HCT116 (cell line): ENCODE data around the gene ACADVL. TPM values are rescaled to one million over a fixed set of nuclear protein-coding genes. Genes with fewer than 3 reads are reported as not detected.

Experiments used
- ATAC-seq: fragments of 200-7000 bp; cut with Tn5 transposase; 2 replicates; pipeline ENCODE4 v1.9.1; 2020; ENCODE audit warnings: mild to moderate bottlenecking, moderate library complexity
- BruUV-seq: library from RNA; stranded (reverse); fragments of 400-500 nt; replicated peaks from 2 replicates; lab custom pipeline; 2021; lab: Mats Ljungman, UMichigan
- CTCF ChIA-PET: fragments of 300-600 bp; sonication (Branson Sonifier 250); formaldehyde crosslinking; loops from one replicate; lab custom pipeline; 2021; ENCODE audit warnings: antibody characterized with exemption; lab: Charles Lee
- POLR2A ChIA-PET: fragments of 300-600, 350-600 bp; sonication (Branson Sonifier 250); formaldehyde crosslinking; loops from one replicate; lab custom pipeline; 2021; ENCODE audit warnings: antibody characterized with exemption; lab: Charles Lee
- RAD21 ChIA-PET, 2 experiments: fragments of 300-600 bp; sonication (Branson Sonifier 250); formaldehyde crosslinking; loops; one replicate each; lab custom pipeline; 2023; ENCODE audit warnings: low total read pairs in 2 of 2; ENCODE audit not compliant: uncharacterized antibody in 2 of 2, unreplicated experiment in 2 of 2, low non-redundant PET in 1 of 2; lab: Charles Lee
- DNase-seq: peaks from one replicate; pipeline ENCODE4 v3.0.0-alpha.2; 2010; ENCODE audit warnings: low read depth, low spot score
- H2AFZ ChIP-seq: fragments of 200-600 bp; shearing (Covaris generic), sonication (generic); 2 replicates; pipeline ENCODE4 v1.6.1; 2017; ENCODE audit warnings: low read depth, mixed run types, mixed read lengths, antibody characterized with exemption, low read length; ENCODE audit not compliant: poor library complexity, severe bottlenecking
- H3K27ac ChIP-seq: 2 replicates; pipeline ENCODE4 v1.5.1; 2012; ENCODE audit warnings: low read depth, low read length
- H3K27me3 ChIP-seq: fragments of 200-600 bp; sonication (generic); 2 replicates; pipeline ENCODE4 v1.6.1; 2016; ENCODE audit warnings: mixed run types, low read length, mixed read lengths; ENCODE audit not compliant: insufficient read depth
- H3K36me3 ChIP-seq, 2 experiments: fragments of 200-500 bp in 1 of 2; fragments of 200-600 bp in 1 of 2; sonication (Bioruptor generic) in 1 of 2; sonication (generic) in 1 of 2; 2 replicates each; pipeline versions ENCODE4 v1.5.1 to v1.6.1; 2014 to 2016; ENCODE audit warnings: low read length in 2 of 2, inconsistent platforms in 1 of 2, mixed read lengths in 1 of 2, mixed run types in 1 of 2; ENCODE audit not compliant: insufficient read depth in 2 of 2, control insufficient read depth in 1 of 2
- H3K4me1 ChIP-seq, 2 experiments: fragments of 200-600 bp in 1 of 2; sonication (generic) in 1 of 2; 2 replicates each; pipeline versions ENCODE4 v1.5.1 to v1.6.1; 2012 to 2017; ENCODE audit warnings: low read length in 2 of 2, inconsistent platforms in 1 of 2, mild to moderate bottlenecking in 1 of 2, mixed read lengths in 1 of 2, mixed run types in 1 of 2, moderate library complexity in 1 of 2; ENCODE audit not compliant: insufficient read depth in 2 of 2, control insufficient read depth in 1 of 2
- H3K4me2 ChIP-seq: fragments of 200-600 bp; sonication (generic); 2 replicates; pipeline ENCODE4 v1.6.1; 2017; ENCODE audit warnings: mixed run types, low read length, mixed read lengths
- H3K4me3 ChIP-seq, 2 experiments: fragments of 200-600 bp in 1 of 2; sonication (generic) in 1 of 2; replicated peaks in 1 of 2; 2 replicates each; pipeline ENCODE4 v1.5.1; 2011 to 2016; ENCODE audit warnings: low read length in 2 of 2, control low read depth in 1 of 2, low read depth in 1 of 2, mild to moderate bottlenecking in 1 of 2, mixed read lengths in 1 of 2, mixed run types in 1 of 2
- H3K79me2 ChIP-seq: fragments of 200-600 bp; sonication (generic); 2 replicates; pipeline ENCODE4 v1.6.1; 2017; ENCODE audit warnings: mild to moderate bottlenecking, mixed run types, low read length, moderate library complexity, mixed read lengths; ENCODE audit not compliant: insufficient read depth
- H3K9ac ChIP-seq: fragments of 200-600 bp; sonication (generic); 2 replicates; pipeline ENCODE4 v1.6.1; 2016; ENCODE audit warnings: low read length, mixed read lengths
- H3K9me2 ChIP-seq: fragments of 200-600 bp; sonication (generic), shearing (Covaris generic); 2 replicates; pipeline ENCODE4 v1.6.1; 2017; ENCODE audit warnings: mixed run types, mild to moderate bottlenecking, moderate library complexity; ENCODE audit not compliant: insufficient read depth
- H3K9me3 ChIP-seq, 2 experiments: fragments of 200-500 bp in 1 of 2; fragments of 200-600 bp in 1 of 2; sonication (Bioruptor generic) in 1 of 2; sonication (generic) in 1 of 2; 2 replicates each; pipeline ENCODE4 v1.6.1; 2014 to 2017; ENCODE audit warnings: low read length in 2 of 2, mixed read lengths in 2 of 2, inconsistent platforms in 1 of 2, low read depth in 1 of 2, mild to moderate bottlenecking in 1 of 2, mixed run types in 1 of 2, moderate library complexity in 1 of 2; ENCODE audit not compliant: control insufficient read depth in 1 of 2, insufficient read depth in 1 of 2
- H4K20me1 ChIP-seq: fragments of 200-600 bp; sonication (generic), shearing (Covaris generic); 2 replicates; pipeline ENCODE4 v1.6.1; 2017; ENCODE audit warnings: mixed run types, mild to moderate bottlenecking, moderate library complexity; ENCODE audit not compliant: insufficient read depth
- CBX3 ChIP-seq: IDR thresholded peaks from 2 replicates; pipeline ENCODE4 v1.6.1; 2012; ENCODE audit warnings: low read depth
- ELF1 ChIP-seq: IDR thresholded peaks from 2 replicates; pipeline ENCODE4 v1.6.1; 2012; ENCODE audit warnings: low read depth, borderline replicate concordance
- EZH2 ChIP-seq: fragments of 200-600 bp; sonication (generic); IDR thresholded peaks from 2 replicates; pipeline ENCODE4 v1.6.1; 2017; ENCODE audit warnings: antibody characterized with exemption, mixed run types
- EZH2phosphoT487 ChIP-seq: fragments of 200-600 bp; IDR thresholded peaks from 2 replicates; pipeline ENCODE4 v1.6.1; 2018; ENCODE audit warnings: antibody characterized with exemption, borderline replicate concordance
- FOSL1 ChIP-seq: IDR thresholded peaks from 2 replicates; pipeline ENCODE4 v1.6.1; 2012; ENCODE audit warnings: low read depth
- JUND ChIP-seq: IDR thresholded peaks from 2 replicates; pipeline ENCODE4 v1.6.1; 2012
- POLR2A ChIP-seq: IDR thresholded peaks from 2 replicates; pipeline ENCODE4 v1.7.0; 2011; ENCODE audit warnings: borderline replicate concordance; ENCODE audit not compliant: insufficient read depth, insufficient read length; ENCODE audit errors: extremely low read depth
- RAD21 ChIP-seq: IDR thresholded peaks from 2 replicates; pipeline ENCODE4 v1.6.1; 2012; ENCODE audit warnings: low read depth, mild to moderate bottlenecking
- SIN3A ChIP-seq: IDR thresholded peaks from 2 replicates; pipeline ENCODE4 v1.6.1; 2012; ENCODE audit warnings: low read depth
- SP1 ChIP-seq: IDR thresholded peaks from 2 replicates; pipeline ENCODE4 v1.6.1; 2012; ENCODE audit warnings: low read depth
- SRF ChIP-seq: IDR thresholded peaks from 2 replicates; pipeline ENCODE4 v1.6.1; 2012; ENCODE audit warnings: low read depth
- TCF7L2 ChIP-seq: IDR thresholded peaks from 2 replicates; pipeline ENCODE4 v1.7.0; 2011; ENCODE audit warnings: borderline replicate concordance, inconsistent platforms; ENCODE audit not compliant: insufficient read depth, insufficient read length; ENCODE audit errors: extremely low read depth
- YY1 ChIP-seq: IDR thresholded peaks from 2 replicates; pipeline ENCODE4 v1.6.1; 2011; ENCODE audit warnings: low read length, low read depth, moderate library complexity, mild to moderate bottlenecking; ENCODE audit not compliant: insufficient replicate concordance; ENCODE audit errors: extremely low read depth
- ZNF274 ChIP-seq: fragments of 200-500 bp; sonication (Bioruptor generic); IDR thresholded peaks from 2 replicates; pipeline ENCODE4 v1.6.1; 2014; ENCODE audit warnings: mild to moderate bottlenecking, low read depth, low read length, inconsistent platforms
- intact Hi-C: fragments of 100-400 bp; cut with micrococcal nuclease; formaldehyde crosslinking; loops from 2 replicates; pipeline ENCODE4 v1.10.0; 2022
- total RNA-seq: library from RNA; stranded (reverse); gene quantifications from one replicate; pipeline ENCODE4 v1.2.1, GENCODE V29; 2021; ENCODE audit not compliant: unreplicated experiment
- TF ChIP-seq, protein P1 (sequence below): IDR thresholded peaks from 2 replicates; pipeline ENCODE4 v1.6.1; 2012; ENCODE audit warnings: low read depth
- TF ChIP-seq, protein P2 (sequence below): IDR thresholded peaks from 2 replicates; pipeline ENCODE4 v1.6.1; 2011; ENCODE audit warnings: mild to moderate bottlenecking, low read length, moderate library complexity; ENCODE audit not compliant: insufficient replicate concordance; ENCODE audit errors: extremely low read depth
- TF ChIP-seq, protein P3 (sequence below): IDR thresholded peaks from 2 replicates; pipeline ENCODE4 v1.6.1; 2012

Gene ACADVL
- total RNA-seq, 1 experiment from 2014 or later, result 554 TPM

DNA sequence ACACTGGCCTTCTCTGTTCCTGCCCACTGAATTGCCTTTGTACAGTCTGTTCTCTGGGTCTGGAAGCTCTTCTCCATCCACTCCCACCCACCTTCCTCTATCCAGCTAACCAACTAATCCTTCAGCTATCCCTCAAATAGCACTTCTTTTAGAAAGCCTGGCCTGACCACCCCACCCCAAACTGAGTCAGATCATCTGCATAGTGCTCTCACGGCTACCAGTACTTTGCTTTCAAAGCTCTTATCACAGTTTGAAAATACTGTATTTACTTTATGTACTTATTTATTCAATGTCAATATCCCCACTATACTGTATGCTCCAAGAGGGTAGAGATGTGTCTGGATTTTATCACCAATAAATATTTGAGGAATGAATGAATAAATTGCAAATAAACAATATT, 47.0 kb downstream of the ACADVL start:
- CTCF ChIA-PET, result interaction anchor here (1.0 to 1.3 kb wide), 2 partner anchors 15 to 52 kb away, joined by 3 to 4 read pairs; partner anchors contain the start of gene SLC2A4
- no peaks in the 10 kb centered on the region for H3K9me2 ChIP-seq
- peaks cover 5% of the 10 kb centered on the region for H3K79me2 ChIP-seq
- RAD21 ChIA-PET, result no interaction called here
- no peaks in the 10 kb centered on the region for H3K9me3 ChIP-seq
- no peak for DNase-seq
- no TSS peak for BruUV-seq
- no peak overlapping the region for H3K27ac ChIP-seq
- no peaks in the 10 kb centered on the region for H3K36me3 ChIP-seq
- no peaks in the 10 kb centered on the region for H4K20me1 ChIP-seq
- H3K4me2 ChIP-seq, result peak overlapping the region; percentile 40
- H3K4me1 ChIP-seq, result peaks cover 22 to 48% of the 10 kb centered on the region in 2 experiments
- H2AFZ ChIP-seq, result no peak overlapping the region
- no peak overlapping the region for H3K4me3 ChIP-seq
- POLR2A ChIA-PET, result interaction anchor here (1.0 to 1.1 kb wide), 2 partner anchors 9 to 17 kb away, joined by 3 to 4 read pairs; no protein-coding TSS in a partner anchor
- TF ChIP-seq SP1, result no peak; the same call in 1 of the 2 replicates
- no peak for TF ChIP-seq EZH2
- TF ChIP-seq JUND, result no peak
- TF ChIP-seq RAD21, result no peak
- no peak for TF ChIP-seq SRF
- no peak for TF ChIP-seq ZNF274
- no peak for TF ChIP-seq CBX3
- TF ChIP-seq FOSL1, result no peak
- no peak for TF ChIP-seq SIN3A
- TF ChIP-seq, protein P1, sequence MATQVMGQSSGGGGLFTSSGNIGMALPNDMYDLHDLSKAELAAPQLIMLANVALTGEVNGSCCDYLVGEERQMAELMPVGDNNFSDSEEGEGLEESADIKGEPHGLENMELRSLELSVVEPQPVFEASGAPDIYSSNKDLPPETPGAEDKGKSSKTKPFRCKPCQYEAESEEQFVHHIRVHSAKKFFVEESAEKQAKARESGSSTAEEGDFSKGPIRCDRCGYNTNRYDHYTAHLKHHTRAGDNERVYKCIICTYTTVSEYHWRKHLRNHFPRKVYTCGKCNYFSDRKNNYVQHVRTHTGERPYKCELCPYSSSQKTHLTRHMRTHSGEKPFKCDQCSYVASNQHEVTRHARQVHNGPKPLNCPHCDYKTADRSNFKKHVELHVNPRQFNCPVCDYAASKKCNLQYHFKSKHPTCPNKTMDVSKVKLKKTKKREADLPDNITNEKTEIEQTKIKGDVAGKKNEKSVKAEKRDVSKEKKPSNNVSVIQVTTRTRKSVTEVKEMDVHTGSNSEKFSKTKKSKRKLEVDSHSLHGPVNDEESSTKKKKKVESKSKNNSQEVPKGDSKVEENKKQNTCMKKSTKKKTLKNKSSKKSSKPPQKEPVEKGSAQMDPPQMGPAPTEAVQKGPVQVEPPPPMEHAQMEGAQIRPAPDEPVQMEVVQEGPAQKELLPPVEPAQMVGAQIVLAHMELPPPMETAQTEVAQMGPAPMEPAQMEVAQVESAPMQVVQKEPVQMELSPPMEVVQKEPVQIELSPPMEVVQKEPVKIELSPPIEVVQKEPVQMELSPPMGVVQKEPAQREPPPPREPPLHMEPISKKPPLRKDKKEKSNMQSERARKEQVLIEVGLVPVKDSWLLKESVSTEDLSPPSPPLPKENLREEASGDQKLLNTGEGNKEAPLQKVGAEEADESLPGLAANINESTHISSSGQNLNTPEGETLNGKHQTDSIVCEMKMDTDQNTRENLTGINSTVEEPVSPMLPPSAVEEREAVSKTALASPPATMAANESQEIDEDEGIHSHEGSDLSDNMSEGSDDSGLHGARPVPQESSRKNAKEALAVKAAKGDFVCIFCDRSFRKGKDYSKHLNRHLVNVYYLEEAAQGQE, result no peak
- no peak for TF ChIP-seq TCF7L2
- TF ChIP-seq ELF1, result no peak
- TF ChIP-seq YY1, result no peak
- no peak for TF ChIP-seq POLR2A
- TF ChIP-seq EZH2phosphoT487, result no peak
- TF ChIP-seq, protein P2, sequence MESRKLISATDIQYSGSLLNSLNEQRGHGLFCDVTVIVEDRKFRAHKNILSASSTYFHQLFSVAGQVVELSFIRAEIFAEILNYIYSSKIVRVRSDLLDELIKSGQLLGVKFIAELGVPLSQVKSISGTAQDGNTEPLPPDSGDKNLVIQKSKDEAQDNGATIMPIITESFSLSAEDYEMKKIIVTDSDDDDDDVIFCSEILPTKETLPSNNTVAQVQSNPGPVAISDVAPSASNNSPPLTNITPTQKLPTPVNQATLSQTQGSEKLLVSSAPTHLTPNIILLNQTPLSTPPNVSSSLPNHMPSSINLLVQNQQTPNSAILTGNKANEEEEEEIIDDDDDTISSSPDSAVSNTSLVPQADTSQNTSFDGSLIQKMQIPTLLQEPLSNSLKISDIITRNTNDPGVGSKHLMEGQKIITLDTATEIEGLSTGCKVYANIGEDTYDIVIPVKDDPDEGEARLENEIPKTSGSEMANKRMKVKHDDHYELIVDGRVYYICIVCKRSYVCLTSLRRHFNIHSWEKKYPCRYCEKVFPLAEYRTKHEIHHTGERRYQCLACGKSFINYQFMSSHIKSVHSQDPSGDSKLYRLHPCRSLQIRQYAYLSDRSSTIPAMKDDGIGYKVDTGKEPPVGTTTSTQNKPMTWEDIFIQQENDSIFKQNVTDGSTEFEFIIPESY, result no peak
- TF ChIP-seq, protein P3, sequence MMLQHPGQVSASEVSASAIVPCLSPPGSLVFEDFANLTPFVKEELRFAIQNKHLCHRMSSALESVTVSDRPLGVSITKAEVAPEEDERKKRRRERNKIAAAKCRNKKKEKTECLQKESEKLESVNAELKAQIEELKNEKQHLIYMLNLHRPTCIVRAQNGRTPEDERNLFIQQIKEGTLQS, result no peak
- TF ChIP-seq, all 23 proteins: peak for 0
- intact Hi-C loops, result loop anchor here (10.0 kb wide), 1 partner anchor 168 kb away; the partner anchor contains the start of genes FGF11 and TMEM102
- H3K27me3 ChIP-seq, result no peaks in the 10 kb centered on the region
- peak overlapping the region; percentile 22; the same call in 1 of the 2 replicates for H3K9ac ChIP-seq
- ATAC-seq, result no peak
